GM19240 (cell line): ENCODE data around the gene NARS2.

ENCODE experiments used
- DNase-seq: peaks from one replicate; pipeline ENCODE4 v3.0.0; 2011; ENCODE audit warnings: low spot score; ENCODE audit not compliant: insufficient read length

Gene NARS2

DNA sequence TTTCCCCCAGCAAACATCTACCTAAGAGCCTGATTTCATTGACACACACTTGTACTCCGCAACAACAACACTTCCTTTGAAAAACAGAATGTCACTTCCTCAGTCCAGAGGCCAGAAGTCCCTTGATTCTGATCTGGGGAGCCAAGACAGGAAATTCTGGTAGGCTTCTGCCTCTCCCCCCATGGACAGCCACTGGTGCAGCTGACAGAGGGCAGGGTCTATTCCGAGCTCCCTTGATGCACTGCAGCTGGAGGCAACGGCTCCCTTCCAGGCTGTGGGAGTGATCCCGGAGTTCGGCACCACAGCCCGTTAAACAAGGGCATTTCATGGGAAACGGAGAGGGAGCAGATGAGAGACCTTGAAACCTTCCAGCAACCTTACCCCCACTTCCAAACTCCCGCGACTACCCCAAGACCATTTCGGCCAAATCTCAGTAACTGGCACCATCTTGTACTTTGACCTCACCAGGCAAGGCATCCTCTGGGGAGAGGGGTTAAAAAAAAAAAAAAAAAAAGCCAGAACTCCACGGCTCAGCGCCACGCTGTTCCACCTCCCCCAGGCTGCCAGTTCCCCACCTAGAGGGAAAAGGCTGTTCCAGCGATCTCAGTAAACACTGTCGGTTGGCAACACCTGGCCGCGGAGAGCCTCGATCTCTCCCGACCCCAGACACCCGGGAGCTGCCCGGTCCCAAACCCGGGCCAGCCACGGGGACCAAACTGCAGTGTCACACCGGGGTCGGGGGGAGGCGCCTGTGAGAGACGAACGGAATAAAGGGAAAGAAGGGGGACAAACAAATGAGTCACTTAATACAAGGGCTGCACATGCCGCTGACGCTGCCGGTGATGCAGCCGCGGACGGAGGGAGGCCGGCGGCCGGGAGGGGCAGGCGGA, 158.1 kb downstream of the NARS2 start:
- no peak for DNase-seq

DNA sequence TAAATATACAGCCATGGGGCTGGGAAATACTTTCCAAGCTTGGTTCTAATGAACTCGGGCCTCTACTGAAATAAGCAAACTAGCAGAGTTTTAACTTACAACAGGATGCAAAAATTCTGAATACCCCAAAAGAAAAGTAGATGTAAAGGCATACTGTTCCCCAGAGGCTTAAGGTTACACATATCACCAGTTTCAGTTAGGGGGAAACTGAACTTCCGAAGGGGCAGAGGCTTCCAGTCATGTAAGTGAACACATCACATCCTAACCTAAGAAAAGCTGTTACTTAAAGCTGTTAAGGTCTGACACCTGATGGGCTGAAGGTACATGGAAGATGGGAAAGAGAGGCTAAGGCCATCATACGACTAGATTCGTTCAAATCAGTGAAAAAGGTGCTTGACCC, 159.3 kb downstream of the NARS2 start:
- DNase-seq, result no peak

DNA sequence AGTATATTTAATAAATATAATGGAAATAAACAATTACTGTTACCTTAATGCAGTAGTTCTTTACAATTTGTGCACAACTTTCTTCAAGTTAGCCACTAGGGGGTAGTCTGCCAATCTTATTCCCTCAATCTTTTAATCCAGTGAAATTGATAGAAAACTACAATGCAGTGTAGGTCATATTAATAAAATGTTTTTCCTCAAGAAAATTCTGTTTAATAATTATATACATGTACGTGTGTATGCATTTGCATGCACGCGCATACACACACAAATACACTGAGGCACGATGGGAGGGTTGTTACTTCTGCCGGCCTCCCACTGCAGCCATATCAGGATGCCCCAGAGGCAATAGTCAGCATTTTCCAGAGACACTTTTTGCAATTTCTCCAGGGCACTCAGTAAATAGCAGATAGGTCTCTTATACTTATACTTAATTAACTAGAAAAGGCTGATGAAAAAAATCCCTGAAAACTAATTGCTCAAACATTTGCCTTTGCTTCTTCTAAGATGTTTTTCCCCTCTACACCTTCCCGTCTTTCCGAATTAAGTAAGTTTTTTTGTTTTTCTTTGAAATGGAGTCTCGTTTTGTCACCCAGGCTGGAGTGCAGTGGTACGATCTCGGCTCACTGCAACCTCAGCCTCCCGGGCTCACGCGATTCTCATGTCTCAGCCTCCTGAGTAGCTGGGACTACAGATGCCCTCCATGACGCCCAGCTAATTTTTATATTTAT, 160.2 kb downstream of the NARS2 start:
- DNase-seq, result no peak

DNA sequence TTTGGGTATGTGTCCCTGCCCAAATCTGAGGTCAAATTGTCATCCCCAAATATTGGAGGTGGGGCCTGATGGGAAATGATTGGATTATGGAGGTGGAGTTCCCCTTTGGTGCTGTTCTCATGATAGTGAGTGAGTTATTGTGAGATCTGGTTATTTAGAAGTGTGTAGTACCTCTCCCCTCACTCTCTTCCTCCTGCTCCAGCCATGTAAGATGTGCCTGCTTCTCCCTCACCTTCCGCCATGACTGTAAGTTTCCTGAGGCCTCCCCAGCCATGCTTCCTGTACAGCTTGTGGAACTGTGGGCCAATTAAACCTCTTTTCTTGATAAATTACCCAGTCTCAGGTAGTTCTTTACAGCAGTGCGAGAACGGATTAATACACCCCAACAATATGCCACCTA, 166.0 kb downstream of the NARS2 start:
- DNase-seq, result no peak

DNA sequence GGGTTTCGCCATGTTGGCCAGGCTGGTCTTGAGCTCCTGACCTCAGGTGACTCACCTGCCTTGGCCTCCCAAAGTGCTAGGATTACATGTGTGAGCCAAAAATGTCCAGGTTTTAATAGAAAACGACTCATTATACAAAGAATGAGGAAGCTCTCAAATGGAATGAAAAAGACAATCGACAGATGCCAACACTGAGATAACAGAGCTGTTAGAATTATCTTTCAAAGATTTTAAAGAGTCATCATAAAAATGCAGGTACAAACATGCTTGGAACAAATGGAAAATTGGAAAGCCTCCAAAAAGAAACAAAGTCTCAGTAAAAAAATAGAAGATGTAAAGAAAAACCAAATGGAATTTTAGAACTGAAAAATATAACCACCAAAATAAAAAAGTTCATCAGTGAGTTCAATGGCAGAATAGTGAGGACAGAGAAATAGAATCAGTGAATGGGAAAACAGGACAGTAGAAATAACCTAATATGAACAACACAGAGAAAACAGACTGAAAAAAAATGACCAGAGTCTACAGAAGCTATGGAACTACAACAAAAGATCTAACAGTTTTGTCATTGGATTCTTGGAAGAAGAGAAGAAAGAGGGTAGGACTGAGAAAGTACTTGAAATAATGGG, 168.0 kb downstream of the NARS2 start:
- DNase-seq, result no peak

DNA sequence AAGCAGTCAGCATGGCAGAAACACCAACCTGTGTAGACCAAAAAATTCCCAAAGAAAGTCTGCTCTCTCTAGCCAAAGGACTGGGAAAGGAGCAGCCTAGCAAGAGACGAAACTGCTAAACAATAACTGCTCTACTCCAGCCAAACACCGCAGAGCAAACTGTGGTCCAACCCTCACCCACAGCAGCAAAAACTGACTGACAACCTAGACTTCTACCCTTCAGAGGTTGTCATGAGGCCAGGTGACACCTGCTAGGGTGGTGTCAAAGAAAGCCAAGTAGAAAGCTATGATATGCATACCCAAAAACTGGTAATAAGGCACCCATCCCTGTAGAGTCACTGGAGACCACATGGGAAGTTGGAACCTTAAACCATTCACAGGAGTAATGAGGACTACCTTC, 168.9 kb downstream of the NARS2 start:
- no peak for DNase-seq

DNA sequence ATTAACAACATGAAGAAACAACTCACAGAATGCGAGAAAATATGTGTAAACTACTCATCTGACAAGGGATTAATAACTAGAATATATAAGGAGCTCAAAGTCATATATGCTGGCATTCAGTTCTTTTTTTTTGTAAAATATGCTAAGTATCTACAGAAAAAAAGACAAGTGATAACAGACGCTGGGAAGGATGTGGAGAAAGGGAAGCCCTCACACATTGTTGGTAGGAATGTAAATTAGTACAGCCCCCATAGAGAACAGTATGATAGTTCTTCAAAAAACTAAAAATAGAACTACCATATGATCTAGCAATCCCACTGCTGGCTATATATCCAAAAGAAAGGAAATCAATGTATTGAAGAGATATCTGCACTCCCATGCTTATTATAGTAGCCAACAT, 170.9 kb downstream of the NARS2 start:
- DNase-seq, result no peak

DNA sequence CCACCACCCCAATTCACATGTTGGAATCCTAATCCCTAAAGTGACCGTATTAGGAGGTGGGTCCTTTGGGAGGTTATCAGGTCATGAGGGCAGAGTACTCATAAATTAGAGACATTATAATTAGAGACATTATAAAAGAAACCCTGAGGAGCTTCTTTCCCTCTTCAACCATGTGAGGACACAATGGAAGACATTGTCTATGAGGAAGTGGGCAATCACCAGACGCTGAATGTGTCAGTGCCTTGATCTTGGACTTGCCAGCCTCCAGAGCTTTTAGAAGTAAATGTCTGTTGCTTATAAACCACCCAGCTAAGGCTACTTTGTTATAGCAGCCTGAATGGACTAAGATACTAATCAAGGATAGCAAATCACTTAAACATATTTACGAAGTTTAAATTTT, 171.8 kb downstream of the NARS2 start:
- DNase-seq, result no peak

DNA sequence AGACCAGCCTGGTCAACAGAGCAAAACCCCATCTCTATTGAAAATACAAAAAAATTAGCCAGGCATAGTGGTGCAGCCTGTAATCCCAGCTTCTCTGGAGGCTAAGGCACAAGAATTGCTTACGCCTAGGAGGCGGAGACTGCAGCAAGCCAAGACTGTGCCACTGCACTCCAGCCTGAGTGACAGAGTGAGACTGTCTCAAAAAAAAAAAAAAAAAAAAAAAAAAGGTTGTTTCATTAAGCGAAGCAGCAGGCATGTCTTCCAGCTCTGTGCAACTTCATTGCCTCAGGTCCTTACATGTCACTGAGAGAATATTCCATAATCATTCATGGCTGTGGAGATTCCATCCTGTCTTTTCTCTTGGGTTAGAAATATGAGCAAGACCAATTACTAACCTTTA, 174.0 kb downstream of the NARS2 start:
- DNase-seq, result no peak

DNA sequence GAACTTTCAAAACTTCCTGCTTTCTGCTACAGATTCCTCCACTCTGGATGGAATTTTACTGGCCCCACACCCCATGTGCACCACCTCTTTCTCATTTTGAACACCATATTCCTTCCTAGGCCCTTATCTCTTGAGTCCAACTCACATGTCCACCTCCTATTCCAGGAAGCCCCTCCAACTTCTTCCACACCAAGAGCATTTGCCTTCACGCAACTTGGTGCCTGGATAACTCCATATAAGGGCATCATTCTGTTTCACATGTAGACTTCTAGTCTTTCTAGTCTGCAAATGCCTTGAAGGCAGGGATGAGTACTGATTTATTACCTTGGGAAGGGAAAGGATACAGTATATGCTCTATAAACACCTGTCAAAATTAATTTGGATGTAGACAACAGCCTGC, 174.5 kb downstream of the NARS2 start:
- no peak for DNase-seq

DNA sequence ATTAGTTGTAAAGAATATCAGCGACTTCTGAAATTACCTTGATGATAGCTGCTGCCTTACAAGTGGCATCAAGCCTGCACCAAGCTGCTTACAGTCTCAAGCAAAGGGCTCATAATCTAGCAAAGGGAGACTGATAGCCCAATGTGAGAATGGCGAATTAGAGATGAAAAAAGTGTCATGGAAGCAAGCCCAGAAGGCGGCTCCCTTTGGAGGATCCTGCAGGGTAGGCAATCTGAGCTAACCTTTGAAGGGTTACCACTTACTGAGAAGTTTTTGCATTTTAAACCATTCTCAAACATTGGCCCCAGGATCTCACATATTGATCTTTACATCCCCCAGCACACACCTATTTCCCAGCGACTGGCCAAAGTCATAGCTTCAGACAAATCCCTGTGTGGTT, 175.5 kb downstream of the NARS2 start:
- DNase-seq, result no peak

DNA sequence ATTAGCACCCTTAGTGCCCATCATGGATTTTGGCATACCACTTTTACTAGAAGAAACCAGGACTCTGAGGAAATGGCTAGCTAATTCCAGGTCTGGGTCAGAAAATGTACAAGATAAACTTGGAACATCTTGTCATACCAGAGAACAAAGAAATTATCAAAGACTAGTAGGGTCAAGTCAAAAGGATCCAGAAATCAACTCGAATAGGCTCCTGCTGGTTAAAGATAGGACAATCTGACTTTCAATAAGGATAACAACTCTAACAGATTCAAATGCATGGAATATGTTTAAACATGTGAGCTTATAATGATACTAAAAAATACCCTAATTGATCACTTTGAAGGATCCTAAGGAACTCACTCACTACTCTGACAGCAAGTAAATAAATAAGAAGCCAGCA, 175.9 kb downstream of the NARS2 start:
- no peak for DNase-seq

DNA sequence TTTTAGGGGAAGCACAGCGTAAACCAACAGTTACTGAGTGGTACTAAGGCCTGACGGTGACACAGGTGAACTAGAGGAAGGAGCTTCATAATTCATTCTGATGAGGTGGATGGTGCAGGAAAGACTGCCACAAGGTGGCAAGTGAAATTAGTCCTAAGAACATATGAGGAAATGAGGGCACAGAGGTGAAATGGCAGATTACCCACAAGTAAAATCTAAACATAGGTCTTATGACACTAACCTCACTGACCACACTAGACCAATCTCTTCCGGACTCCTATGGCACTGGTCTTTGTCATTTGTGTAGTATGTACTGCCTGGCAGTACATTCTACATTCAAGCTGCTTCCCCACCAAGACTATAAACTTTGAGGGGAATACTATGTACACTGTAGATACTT, 177.3 kb downstream of the NARS2 start:
- no peak for DNase-seq

DNA sequence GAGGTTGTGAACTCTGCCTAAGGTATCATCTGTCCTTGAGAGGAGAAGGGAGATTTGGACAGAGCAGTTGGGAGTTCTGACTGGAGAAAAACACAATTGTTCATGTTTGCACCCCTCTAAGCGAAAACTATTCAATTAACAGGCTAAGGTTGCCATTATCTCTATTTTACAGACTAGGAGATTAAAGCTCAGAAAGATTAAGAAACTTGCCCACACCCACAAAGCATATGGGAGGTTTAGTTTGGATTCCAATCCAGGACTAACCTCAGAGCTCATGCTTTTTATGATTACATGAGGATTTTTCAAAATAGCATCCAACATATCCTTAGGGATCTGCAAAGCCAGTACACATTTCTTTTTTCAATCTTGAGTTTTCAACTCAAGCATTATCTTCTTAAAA, 179.1 kb downstream of the NARS2 start:
- DNase-seq, result no peak

DNA sequence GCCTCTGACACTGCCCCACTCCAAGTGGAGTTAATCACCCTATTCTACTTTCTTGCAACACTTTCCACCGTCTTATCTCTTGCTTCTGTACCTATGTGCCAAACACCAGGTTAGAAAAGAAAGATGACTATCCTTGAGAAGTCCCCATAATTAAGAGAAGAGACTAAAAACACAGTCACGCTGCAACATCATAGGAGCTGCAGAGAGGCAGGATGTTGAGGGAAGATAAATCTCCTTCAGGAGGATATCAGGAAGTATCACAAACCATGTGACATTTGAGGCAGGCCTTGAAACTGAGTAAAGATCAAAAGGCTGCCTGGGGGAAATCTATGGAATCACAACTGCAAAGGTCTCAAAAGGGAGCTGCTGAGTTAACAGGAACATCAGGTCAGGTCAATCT, 181.8 kb downstream of the NARS2 start:
- no peak for DNase-seq

DNA sequence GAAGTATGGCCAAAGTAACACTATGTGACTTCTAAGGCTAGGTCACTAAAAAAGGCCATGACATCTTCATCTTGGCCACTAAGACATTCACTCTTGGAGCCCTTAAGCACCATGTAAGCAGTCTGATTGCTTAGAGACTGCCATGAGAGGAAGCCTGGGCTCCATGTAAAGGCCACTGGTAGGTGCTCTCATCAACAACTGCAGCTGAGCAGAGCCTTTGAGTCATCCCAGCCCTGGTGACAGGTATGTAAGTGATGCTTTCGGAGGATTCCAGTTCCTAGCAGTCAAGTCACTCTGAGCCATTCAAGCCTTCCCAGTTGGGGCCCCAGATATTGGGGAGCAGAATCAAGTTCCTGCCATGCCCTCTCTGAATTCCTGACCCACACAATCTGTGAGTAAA, 183.2 kb downstream of the NARS2 start:
- DNase-seq, result no peak

DNA sequence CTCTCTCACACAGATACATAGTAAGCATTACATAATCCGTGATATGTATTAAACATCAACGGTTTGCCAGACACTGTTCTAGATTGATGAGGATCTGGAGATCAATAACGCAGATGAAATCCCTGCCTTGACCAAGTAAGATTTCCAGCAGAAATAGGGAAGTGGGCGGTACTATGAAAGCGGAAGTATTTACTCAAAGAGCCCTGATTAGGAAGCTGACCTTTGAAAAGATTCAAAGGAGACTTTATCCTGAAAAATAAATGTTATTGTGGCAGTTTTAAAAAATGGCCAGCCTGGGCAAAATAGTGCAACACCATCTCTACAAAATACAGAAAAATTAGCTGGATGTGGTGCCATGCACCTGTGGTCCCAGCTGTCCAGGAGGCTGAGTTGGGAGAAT, 183.9 kb downstream of the NARS2 start:
- DNase-seq, result no peak

DNA sequence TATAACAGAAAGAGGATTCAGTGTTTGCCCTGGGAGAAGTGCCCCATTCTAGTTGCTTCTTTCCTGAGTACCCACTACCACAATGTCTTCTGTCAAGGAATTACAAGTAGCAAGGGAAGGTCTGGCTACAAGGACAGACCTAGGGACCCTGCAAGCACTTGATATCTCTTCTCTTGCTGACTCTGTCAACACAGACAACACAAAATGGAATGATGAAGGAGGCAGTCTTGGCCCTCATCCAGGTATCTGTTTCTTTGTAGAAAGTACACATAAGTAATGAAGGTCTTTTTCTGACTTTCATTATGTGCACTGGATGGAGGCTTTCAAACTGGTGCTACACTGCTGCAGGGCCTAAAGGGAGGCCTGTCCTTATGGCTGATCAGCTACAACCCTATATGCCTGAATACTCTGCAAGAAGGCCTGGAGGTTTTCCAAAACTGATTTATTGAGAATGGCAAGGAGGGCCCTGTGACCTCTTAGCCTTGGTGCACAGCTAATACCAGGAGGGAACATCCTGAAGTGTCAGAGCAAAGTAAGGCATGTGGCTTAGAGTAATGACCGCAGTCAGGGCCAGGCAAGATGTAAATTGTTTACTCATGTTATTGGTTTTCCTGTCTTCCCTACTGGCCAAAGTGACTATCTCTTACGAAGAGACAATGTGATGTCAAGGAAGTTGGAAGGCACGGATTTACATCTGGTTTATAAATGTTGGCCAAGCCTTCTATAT, 188.3 kb downstream of the NARS2 start:
- DNase-seq, result no peak
